ENCODE results near the gene PRDM16.

The PRDM16 gene

GRCh38 chr1:3176028-3176427, 107.0 kb downstream of the PRDM16 start:
- peak; percentile 59 for FAIRE-seq

GRCh38 chr1:3176820-3177219, 107.8 kb downstream of the PRDM16 start:
- DNase-seq (ENCODE audit: low spot score) (no peak), FAIRE-seq (no peak)

More at GRCh38 chr1:3176028-3176427, 107.0 kb downstream of the PRDM16 start:
- DNase-seq (ENCODE audit: low spot score) = no peak

GRCh38 chr1:3178279-3178678, 109.3 kb downstream of the PRDM16 start:
- no peak for FAIRE-seq
- no peak for DNase-seq (ENCODE audit: low spot score)

- DNase-seq (ENCODE audit: low spot score) = no peak
- FAIRE-seq = no peak
Observed at GRCh38 chr1:3179471-3179870, 110.5 kb downstream of the PRDM16 start.

GRCh38 chr1:3180915-3181314, 111.9 kb downstream of the PRDM16 start:
- DNase-seq (ENCODE audit: low spot score) (no peak), FAIRE-seq (no peak)

GRCh38 chr1:3181956-3182355, 113.0 kb downstream of the PRDM16 start:
- FAIRE-seq = no peak
- no peak for DNase-seq (ENCODE audit: low spot score)

- no peak for FAIRE-seq
- DNase-seq (ENCODE audit: low spot score) = no peak
Observed at GRCh38 chr1:3183411-3183810, 114.4 kb downstream of the PRDM16 start.

- no peak for FAIRE-seq
- DNase-seq (ENCODE audit: low spot score) = no peak
Observed at GRCh38 chr1:3183813-3184212, 114.8 kb downstream of the PRDM16 start.

GRCh38 chr1:3184666-3185065, 115.7 kb downstream of the PRDM16 start:
- FAIRE-seq (no peak), DNase-seq (ENCODE audit: low spot score) (no peak)

- DNase-seq (ENCODE audit: low spot score) (no peak), FAIRE-seq (no peak)
Observed at GRCh38 chr1:3185896-3186525, 117.0 kb downstream of the PRDM16 start.

GRCh38 chr1:3186526-3186921, 117.5 kb downstream of the PRDM16 start:
- FAIRE-seq (no peak), DNase-seq (ENCODE audit: low spot score) (no peak)

GRCh38 chr1:3187415-3188149, 118.6 kb downstream of the PRDM16 start:
- no peak for DNase-seq (ENCODE audit: low spot score)
- FAIRE-seq = no peak

- no peak for FAIRE-seq
- DNase-seq (ENCODE audit: low spot score) = no peak
Observed at GRCh38 chr1:3188150-3188971, 119.4 kb downstream of the PRDM16 start.

- FAIRE-seq (no peak), DNase-seq (ENCODE audit: low spot score) (no peak)
Observed at GRCh38 chr1:3190256-3191041, 121.4 kb downstream of the PRDM16 start.

- DNase-seq (ENCODE audit: low spot score) (no peak), FAIRE-seq (no peak)
Observed at GRCh38 chr1:3192361-3192760, 123.4 kb downstream of the PRDM16 start.

GRCh38 chr1:3192825-3193224, 123.8 kb downstream of the PRDM16 start:
- DNase-seq (ENCODE audit: low spot score) = peak; percentile 82
- FAIRE-seq = peak; percentile 65

- no peak for FAIRE-seq
- no peak for DNase-seq (ENCODE audit: low spot score)
Observed at GRCh38 chr1:3193811-3194210, 124.8 kb downstream of the PRDM16 start.

- no peak for FAIRE-seq
- DNase-seq (ENCODE audit: low spot score) = no peak
Observed at GRCh38 chr1:3194760-3195479, 125.9 kb downstream of the PRDM16 start.

- DNase-seq (ENCODE audit: low spot score) (no peak), FAIRE-seq (no peak)
Observed at GRCh38 chr1:3195480-3195815, 126.4 kb downstream of the PRDM16 start.

GRCh38 chr1:3195966-3196515, 127.0 kb downstream of the PRDM16 start:
- FAIRE-seq (no peak), DNase-seq (ENCODE audit: low spot score) (no peak)

Data from urothelium cell line (cell line).